Osteoblast (primary cell): ENCODE data around the gene BMP5. TPM values are rescaled to one million over a fixed set of nuclear protein-coding genes. Genes with fewer than 3 reads are reported as not detected.

ENCODE experiments used
- DNase-seq: peaks from one replicate; pipeline ENCODE4 v3.0.0; 2011; ENCODE audit warnings: low spot score, mixed read lengths; ENCODE audit not compliant: insufficient read length; ENCODE audit errors: missing footprints
- H2AFZ ChIP-seq: 2 replicates; pipeline ENCODE4 v1.6.0; 2011; ENCODE audit warnings: mild to moderate bottlenecking, low read length
- H3K27ac ChIP-seq: 2 replicates; pipeline ENCODE4 v1.5.1; 2011; ENCODE audit warnings: mild to moderate bottlenecking, low read depth, low read length, moderate library complexity
- H3K27me3 ChIP-seq: 2 replicates; pipeline ENCODE4 v1.6.0; 2012; ENCODE audit warnings: mild to moderate bottlenecking, control low read depth, inconsistent platforms, low read length, moderate library complexity; ENCODE audit not compliant: insufficient read depth
- H3K36me3 ChIP-seq: 2 replicates; pipeline ENCODE4 v1.5.1; 2011; ENCODE audit warnings: mild to moderate bottlenecking, low read length, control low read depth, moderate library complexity; ENCODE audit not compliant: insufficient read depth
- H3K4me1 ChIP-seq: 2 replicates; pipeline ENCODE4 v1.5.1; 2011; ENCODE audit warnings: mild to moderate bottlenecking, low read length, control low read depth, moderate library complexity; ENCODE audit not compliant: insufficient read depth
- H3K4me2 ChIP-seq: 2 replicates; pipeline ENCODE4 v1.6.0; 2011; ENCODE audit warnings: mild to moderate bottlenecking, low read length; ENCODE audit not compliant: insufficient read depth
- H3K4me3 ChIP-seq: fragments of 200-600 bp; sonication (generic); 3 replicates; pipeline ENCODE4 v1.5.1; 2012; ENCODE audit warnings: mild to moderate bottlenecking, low read length, inconsistent platforms; ENCODE audit not compliant: insufficient read depth
- H3K79me2 ChIP-seq: 2 replicates; pipeline ENCODE4 v1.6.0; 2012; ENCODE audit warnings: mild to moderate bottlenecking, low read length, control low read depth, inconsistent platforms; ENCODE audit not compliant: insufficient read depth
- H3K9me3 ChIP-seq: 2 replicates; pipeline ENCODE4 v1.5.1; 2011; ENCODE audit warnings: low read depth, low read length, control low read depth
- H4K20me1 ChIP-seq: 2 replicates; pipeline ENCODE4 v1.6.0; 2012; ENCODE audit warnings: mild to moderate bottlenecking, low read length, control low read depth; ENCODE audit not compliant: insufficient read depth
- CTCF ChIP-seq: IDR thresholded peaks from 2 replicates; pipeline ENCODE4 v1.5.1; 2011; ENCODE audit warnings: mild to moderate bottlenecking, low read depth, low read length, moderate library complexity; ENCODE audit errors: extremely low read depth
- total RNA-seq: library from RNA; depleted of rRNA; stranded (reverse); fragments of >200 nt; gene quantifications from 2 replicates; pipeline ENCODE4 v1.2.3, GENCODE V29; 2012

Gene BMP5
- total RNA-seq, 1 donor: 0.36 TPM

GRCh38 chr6:55773620-55774216, 101.7 kb downstream of the BMP5 start:
- H3K4me3 ChIP-seq: no peak overlapping the region
- H3K79me2 ChIP-seq: no peaks in the 10 kb centered on the region
- no peaks in the 10 kb centered on the region for H3K36me3 ChIP-seq
- H3K4me2 ChIP-seq: no peak overlapping the region
- H3K4me1 ChIP-seq: peaks cover 4% of the 10 kb centered on the region
- DNase-seq: no peak
- no peak overlapping the region for H3K27ac ChIP-seq
- H3K9me3 ChIP-seq: no peaks in the 10 kb centered on the region
- H3K27me3 ChIP-seq: no peaks in the 10 kb centered on the region
- no peak for TF ChIP-seq CTCF
- no peak overlapping the region for H2AFZ ChIP-seq
- H4K20me1 ChIP-seq: no peaks in the 10 kb centered on the region

- no peaks in the 10 kb centered on the region for H3K79me2 ChIP-seq
- no peak overlapping the region for H2AFZ ChIP-seq
- H3K36me3 ChIP-seq: no peaks in the 10 kb centered on the region
- no peak overlapping the region for H3K27ac ChIP-seq
- H3K4me2 ChIP-seq: no peak overlapping the region
- H3K27me3 ChIP-seq: no peaks in the 10 kb centered on the region
- no peak overlapping the region for H3K4me3 ChIP-seq
- H4K20me1 ChIP-seq: no peaks in the 10 kb centered on the region
- H3K4me1 ChIP-seq: peaks cover 2% of the 10 kb centered on the region
- H3K9me3 ChIP-seq: no peaks in the 10 kb centered on the region
- DNase-seq: no peak
- TF ChIP-seq CTCF: no peak
These were observed 102.7 kb downstream of the BMP5 start for GRCh38 chr6:55772730-55773129.

GRCh38 chr6:55759536-55759935, 115.9 kb downstream of the BMP5 start:
- no peak for TF ChIP-seq CTCF
- Histone ChIP-seq H3K27me3 (no peaks in the 10 kb centered on the region), H3K36me3 (no peaks in the 10 kb centered on the region), H3K4me3 (no peak overlapping the region), H3K4me2 (no peak overlapping the region), H3K9me3 (no peaks in the 10 kb centered on the region), H3K27ac (no peak overlapping the region), H3K79me2 (no peaks in the 10 kb centered on the region), H3K4me1 (peaks cover 4% of the 10 kb centered on the region), H2AFZ (no peak overlapping the region), H4K20me1 (no peaks in the 10 kb centered on the region)
- no peak for DNase-seq

- no peaks in the 10 kb centered on the region for H3K36me3 ChIP-seq
- H3K9me3 ChIP-seq: no peaks in the 10 kb centered on the region
- peak overlapping the region; percentile 44 for H3K4me2 ChIP-seq
- H3K4me1 ChIP-seq: peaks cover 4% of the 10 kb centered on the region
- H3K27ac ChIP-seq: no peak overlapping the region
- H4K20me1 ChIP-seq: no peaks in the 10 kb centered on the region
- no peaks in the 10 kb centered on the region for H3K27me3 ChIP-seq
- H2AFZ ChIP-seq: no peak overlapping the region
- no peak overlapping the region for H3K4me3 ChIP-seq
- DNase-seq: peak; percentile 42
- no peak for TF ChIP-seq CTCF
- H3K79me2 ChIP-seq: no peaks in the 10 kb centered on the region
These were observed 117.0 kb downstream of the BMP5 start for GRCh38 chr6:55758156-55758937.
